Muscle of arm (tissue), 12 donors: Measurements from ENCODE around the gene ZC3H10. TPM values are rescaled to one million over a fixed set of nuclear protein-coding genes. Genes with fewer than 3 reads are reported as not detected.

Experiments used
- DNase-seq: peaks from one replicate; pipeline ENCODE4 v3.0.0-alpha.2; 2013
- polyA plus RNA-seq, 12 donors: library from polyadenylated mRNA; unstranded; fragments of 120-200 nt; gene quantifications; one replicate each; pipeline ENCODE4 v1.2.1, GENCODE V29; 2013; ENCODE audit not compliant: insufficient read length in 12 of 12

ZC3H10 gene
- polyA plus RNA-seq, 12 donors: 3.3 to 8.8 (median 5.0) TPM; not detected in 1

GRCh38 chr12:56165369-56165768, 47.3 kb downstream of the ZC3H10 start:
- no peak for DNase-seq

GRCh38 chr12:56169229-56169759, 51.2 kb downstream of the ZC3H10 start:
- no peak for DNase-seq

- no peak for DNase-seq
These were observed 54.8 kb downstream of the ZC3H10 start for GRCh38 chr12:56172839-56173238.

Other genes starting within 250 kb of the ZC3H10 start
- gene PYM1, start 190.4 kb upstream of the ZC3H10 start, polyA plus RNA-seq: 10 to 100 TPM in 11 of 12 donors, not detected in 1; 18.2 to 35.9 (median 21.8) TPM
- 100 to 1,000 TPM in 1 of 12 donors, 10 to 100 TPM in 9, not detected in 2; 10.1 to 108 (median 15.3) TPM for gene DGKA, start 187.1 kb upstream of the ZC3H10 start, polyA plus RNA-seq
- 10 to 100 TPM in 3 of 12 donors, 1 to 10 TPM in 4, under 1 TPM in 3, not detected in 2; 0.58 to 51.6 (median 1.9) TPM for gene PMEL, start 152.2 kb upstream of the ZC3H10 start, polyA plus RNA-seq
- gene CDK2, start 151.4 kb upstream of the ZC3H10 start, polyA plus RNA-seq: 10 to 100 TPM in 11 of 12 donors, not detected in 1; 20.1 to 59.4 (median 30.2) TPM
- 100 to 1,000 TPM in 11 of 12 donors, not detected in 1; 115 to 151 (median 130) TPM for gene RAB5B, start 144.2 kb upstream of the ZC3H10 start, polyA plus RNA-seq
- gene SUOX, start 121.0 kb upstream of the ZC3H10 start, polyA plus RNA-seq: 10 to 100 TPM in 11 of 12 donors, not detected in 1; 12.0 to 30.1 (median 14.7) TPM
- 10 to 100 TPM in 2 of 12 donors, 1 to 10 TPM in 9, not detected in 1; 6.4 to 18.9 (median 8.8) TPM for gene IKZF4, start 97.2 kb upstream of the ZC3H10 start, polyA plus RNA-seq
- 100 to 1,000 TPM in 11 of 12 donors, not detected in 1; 101 to 603 (median 433) TPM for gene RPS26, start 76.3 kb upstream of the ZC3H10 start, polyA plus RNA-seq
- gene ERBB3, start 38.1 kb upstream of the ZC3H10 start, polyA plus RNA-seq: 1,000 to 10,000 TPM in 1 of 12 donors, 100 to 1,000 TPM in 11; 119 to 2,162 (median 195) TPM
- gene PA2G4, start 13.7 kb upstream of the ZC3H10 start, polyA plus RNA-seq: 100 to 1,000 TPM in 9 of 12 donors, 10 to 100 TPM in 2, not detected in 1; 94.9 to 156 (median 115) TPM
- gene RPL41, start 1.6 kb upstream of the ZC3H10 start, polyA plus RNA-seq: over 10,000 TPM in 1 of 12 donors, 1,000 to 10,000 TPM in 11; 2,042 to 11,980 (median 5,603) TPM
- gene ESYT1, start 10.0 kb downstream of the ZC3H10 start, polyA plus RNA-seq: 10 to 100 TPM in 11 of 12 donors, not detected in 1; 40.1 to 83.4 (median 75.0) TPM
- gene MYL6B, start 34.3 kb downstream of the ZC3H10 start, polyA plus RNA-seq: 1,000 to 10,000 TPM in 2 of 12 donors, 100 to 1,000 TPM in 10; 364 to 1,212 (median 828) TPM
- gene MYL6, start 40.1 kb downstream of the ZC3H10 start, polyA plus RNA-seq: 1,000 to 10,000 TPM in 11 of 12 donors, not detected in 1; 1,137 to 1,762 (median 1,374) TPM
- gene SMARCC2, start 71.2 kb downstream of the ZC3H10 start, polyA plus RNA-seq: 100 to 1,000 TPM in 1 of 12 donors, 10 to 100 TPM in 10, not detected in 1; 56.4 to 105 (median 65.4) TPM
- gene RNF41, start 103.7 kb downstream of the ZC3H10 start, polyA plus RNA-seq: 10 to 100 TPM in 11 of 12 donors, not detected in 1; 35.3 to 47.1 (median 41.8) TPM
- gene NABP2, start 106.1 kb downstream of the ZC3H10 start, polyA plus RNA-seq: 10 to 100 TPM in 11 of 12 donors, not detected in 1; 14.7 to 36.7 (median 17.3) TPM
- 10 to 100 TPM in 1 of 12 donors, 1 to 10 TPM in 2, under 1 TPM in 7, not detected in 2; 0.13 to 85.4 (median 0.59) TPM for gene SLC39A5, start 111.8 kb downstream of the ZC3H10 start, polyA plus RNA-seq
- 10 to 100 TPM in 11 of 12 donors, not detected in 1; 12.6 to 25.2 (median 17.7) TPM for gene ANKRD52, start 140.1 kb downstream of the ZC3H10 start, polyA plus RNA-seq
- gene COQ10A, start 148.7 kb downstream of the ZC3H10 start, polyA plus RNA-seq: 10 to 100 TPM in 11 of 12 donors, not detected in 1; 13.5 to 32.5 (median 17.4) TPM
- 100 to 1,000 TPM; 136 to 255 (median 226) TPM for gene CS, start 182.1 kb downstream of the ZC3H10 start, polyA plus RNA-seq
- 10 to 100 TPM in 11 of 12 donors, not detected in 1; 36.5 to 90.7 (median 57.4) TPM for gene CNPY2, start 197.7 kb downstream of the ZC3H10 start, polyA plus RNA-seq
- gene PAN2, start 215.7 kb downstream of the ZC3H10 start, polyA plus RNA-seq: 10 to 100 TPM in 11 of 12 donors, not detected in 1; 30.5 to 85.6 (median 47.9) TPM
- 1 to 10 TPM in 1 of 12 donors, under 1 TPM in 7, not detected in 4; 0.26 to 2.2 (median 0.58) TPM for gene IL23A, start 220.6 kb downstream of the ZC3H10 start, polyA plus RNA-seq
- gene STAT2, start 241.8 kb downstream of the ZC3H10 start, polyA plus RNA-seq: 100 to 1,000 TPM in 2 of 12 donors, 10 to 100 TPM in 9, not detected in 1; 33.4 to 116 (median 56.4) TPM
- gene APOF, start 244.6 kb downstream of the ZC3H10 start, polyA plus RNA-seq: under 1 TPM in 3 of 12 donors, not detected in 9; 0.07 to 0.12 (median 0.11) TPM